ENCODE results near the gene DLGAP1. TPM values are rescaled to one million over a fixed set of nuclear protein-coding genes. Genes with fewer than 3 reads are reported as not detected.

The DLGAP1 gene
- total RNA-seq, 2 experiments from 2014 or later = 0.53 to 1.5 TPM

DNA sequence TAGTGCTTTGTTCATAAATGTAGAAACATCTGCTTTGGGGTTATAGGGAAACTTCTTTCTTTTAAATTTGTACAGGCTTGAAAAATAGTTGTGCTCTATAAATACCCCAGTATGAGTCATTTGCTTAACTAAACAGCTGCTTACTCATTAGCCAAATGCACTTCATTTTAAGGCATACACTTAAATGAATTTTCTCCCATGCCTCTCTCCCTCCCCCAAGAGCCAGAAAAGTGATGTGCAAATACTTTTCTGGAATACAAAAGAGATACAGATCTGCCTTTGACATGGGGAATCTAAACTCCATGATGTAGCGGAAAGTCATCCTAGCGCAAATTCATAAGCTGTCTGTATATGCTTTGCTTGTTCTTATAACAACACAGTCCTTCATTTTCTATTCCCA lies 469.4 kb downstream of the DLGAP1 start:
- H3K27me3 Mint-ChIP-seq = no peaks in the 10 kb centered on the region
- no peaks in the 10 kb centered on the region for H3K36me3 Mint-ChIP-seq (ENCODE audit: low read depth)
- ChIA-PET CTCF (interaction anchor here (1.1 to 3.5 kb wide), 2 partner anchors 10 to 83 kb away, joined by 3 to 15 read pairs; no protein-coding TSS in a partner anchor), POLR2A (no interaction called here)
- no peak for DNase-seq
- no peak overlapping the region for H3K27ac Mint-ChIP-seq
- H3K9me3 Mint-ChIP-seq = no peaks in the 10 kb centered on the region
- no peak overlapping the region for H3K4me3 Mint-ChIP-seq
- peaks cover 10% of the 10 kb centered on the region for H3K4me1 Mint-ChIP-seq

GRCh38 chr18:3985020-3985419 lies 470.1 kb downstream of the DLGAP1 start:
- POLR2A ChIA-PET = no interaction called here
- H3K4me3 Mint-ChIP-seq = no peak overlapping the region
- DNase-seq = no peak

DNA sequence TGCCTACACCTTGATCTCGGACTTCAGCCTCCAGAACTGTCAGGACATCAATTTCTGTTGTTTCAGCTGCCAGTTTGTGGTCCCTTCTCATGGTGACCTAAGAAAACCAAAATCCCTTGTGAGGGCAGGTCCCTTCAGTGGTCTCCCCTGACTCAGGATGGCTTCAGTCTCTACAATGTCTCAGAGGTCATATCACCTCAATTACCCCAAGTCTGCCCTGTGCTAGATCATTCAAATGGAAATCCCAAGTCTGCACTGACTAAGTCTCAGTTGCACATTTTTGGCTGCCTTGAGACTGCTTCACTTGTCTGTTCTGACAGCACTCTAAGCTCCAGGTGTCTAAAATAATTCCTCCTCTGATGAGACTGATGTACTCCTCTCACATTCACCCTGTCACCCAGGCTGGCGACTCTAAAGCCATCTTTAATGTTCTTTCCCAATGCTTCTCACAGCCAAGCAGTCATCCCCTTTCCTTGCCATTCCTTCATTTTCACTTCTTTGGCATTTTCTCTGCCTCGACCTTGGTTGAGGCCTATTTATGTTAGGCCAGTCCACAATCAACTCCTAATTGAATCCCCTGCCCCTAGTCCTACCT lies 470.8 kb downstream of the DLGAP1 start:
- Mint-ChIP-seq H3K36me3 (ENCODE audit: low read depth) (no peaks in the 10 kb centered on the region), H3K27me3 (no peaks in the 10 kb centered on the region), H3K9me3 (peaks cover 2% of the 10 kb centered on the region), H3K4me3 (no peak overlapping the region), H3K27ac (no peak overlapping the region), H3K4me1 (peaks cover 10% of the 10 kb centered on the region)
- no peak for DNase-seq
- ChIA-PET CTCF (interaction anchor here (1.1 to 3.5 kb wide), 2 partner anchors 11 to 14 kb away, joined by 3 to 15 read pairs; no protein-coding TSS in a partner anchor), POLR2A (no interaction called here)

More at GRCh38 chr18:3985020-3985419, 470.1 kb downstream of the DLGAP1 start:
- Mint-ChIP-seq H3K9me3 (no peaks in the 10 kb centered on the region), H3K27me3 (no peaks in the 10 kb centered on the region), H3K27ac (no peak overlapping the region), H3K4me1 (peaks cover 10% of the 10 kb centered on the region), H3K36me3 (ENCODE audit: low read depth) (no peaks in the 10 kb centered on the region)
- CTCF ChIA-PET = interaction anchor here (1.1 to 3.5 kb wide), 3 partner anchors 10 to 83 kb away, joined by 3 to 15 read pairs (median 3); no protein-coding TSS in a partner anchor

- no peak overlapping the region for H3K4me3 Mint-ChIP-seq
- ChIA-PET POLR2A (no interaction called here), CTCF (no interaction called here)
Measured at GRCh38 chr18:3983351-3983969, 471.6 kb downstream of the DLGAP1 start.

GRCh38 chr18:3982541-3982940 lies 472.6 kb downstream of the DLGAP1 start:
- no peak for DNase-seq
- no peaks in the 10 kb centered on the region for H3K27me3 Mint-ChIP-seq
- H3K27ac Mint-ChIP-seq = no peak overlapping the region
- H3K4me1 Mint-ChIP-seq = peaks cover 10% of the 10 kb centered on the region
- ChIA-PET CTCF (no interaction called here), POLR2A (no interaction called here)
- peaks cover 3% of the 10 kb centered on the region for H3K9me3 Mint-ChIP-seq
- H3K36me3 Mint-ChIP-seq (ENCODE audit: low read depth) = no peaks in the 10 kb centered on the region
- no peak overlapping the region for H3K4me3 Mint-ChIP-seq

More at GRCh38 chr18:3983351-3983969, 471.6 kb downstream of the DLGAP1 start:
- Mint-ChIP-seq H3K27ac (no peak overlapping the region), H3K36me3 (ENCODE audit: low read depth) (no peaks in the 10 kb centered on the region), H3K9me3 (peaks cover 3% of the 10 kb centered on the region), H3K4me1 (peaks cover 10% of the 10 kb centered on the region), H3K27me3 (no peaks in the 10 kb centered on the region)
- no peak for DNase-seq

DNA sequence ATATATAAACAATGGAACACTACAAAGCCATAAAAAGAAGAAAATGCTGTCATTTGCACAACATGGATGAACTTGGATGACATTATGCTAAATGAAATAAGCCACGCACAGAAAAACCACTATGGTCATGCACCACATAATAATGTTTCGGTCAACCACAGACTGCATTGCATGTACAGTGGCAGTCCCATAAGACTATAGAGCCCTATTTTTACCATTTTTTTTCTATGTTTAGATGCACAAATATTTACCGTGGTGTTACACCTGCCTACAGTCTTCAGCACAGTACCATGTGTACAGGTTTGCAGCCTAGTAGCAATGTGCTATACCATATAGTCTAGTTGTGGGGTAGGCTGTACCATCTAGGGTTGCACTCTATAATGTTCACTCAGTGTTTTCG lies 476.1 kb downstream of the DLGAP1 start:
- Mint-ChIP-seq H3K4me3 (no peak overlapping the region), H3K36me3 (ENCODE audit: low read depth) (no peaks in the 10 kb centered on the region), H3K27ac (no peak overlapping the region), H3K9me3 (peaks cover 3% of the 10 kb centered on the region), H3K4me1 (no peaks in the 10 kb centered on the region), H3K27me3 (no peaks in the 10 kb centered on the region)
- ChIA-PET POLR2A (no interaction called here), CTCF (no interaction called here)
- DNase-seq = no peak

DNA sequence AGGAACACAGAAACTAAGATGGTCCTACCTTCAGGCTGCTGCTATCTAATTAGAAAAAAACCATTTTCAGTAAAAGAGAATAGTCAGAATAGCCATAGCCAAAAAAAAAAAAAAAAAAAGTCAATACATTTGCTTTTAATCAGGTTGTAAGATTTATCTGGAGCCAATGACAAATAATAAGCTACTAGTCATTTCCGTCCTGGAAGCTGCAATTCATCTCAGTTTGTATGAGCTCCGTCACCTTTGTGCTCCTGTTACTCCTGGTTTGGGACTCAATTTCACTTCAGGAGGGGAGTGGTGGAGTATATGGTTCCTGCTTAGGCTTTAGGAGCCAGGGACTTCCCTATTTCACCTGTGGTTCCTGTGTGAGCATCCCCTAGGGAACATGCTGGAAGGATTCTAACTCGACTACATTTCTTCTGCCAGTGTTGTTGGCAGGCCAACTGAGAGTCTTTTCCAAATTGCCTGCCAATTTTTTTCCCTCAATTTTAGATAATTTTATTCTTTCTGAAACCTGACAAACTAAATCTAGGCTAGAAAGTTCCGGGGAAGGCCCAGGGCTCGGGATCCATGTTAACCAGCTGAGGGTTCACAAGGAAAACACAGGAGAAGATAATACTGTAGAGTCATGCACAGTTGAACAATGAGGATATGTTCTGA lies 481.8 kb downstream of the DLGAP1 start:
- DNase-seq = no peak
- POLR2A ChIA-PET = no interaction called here
- no peaks in the 10 kb centered on the region for H3K9me3 Mint-ChIP-seq
- CTCF ChIA-PET = no interaction called here
- H3K27ac Mint-ChIP-seq = no peak overlapping the region
- peaks cover 4% of the 10 kb centered on the region for H3K27me3 Mint-ChIP-seq
- no peaks in the 10 kb centered on the region for H3K4me1 Mint-ChIP-seq
- H3K36me3 Mint-ChIP-seq (ENCODE audit: low read depth) = no peaks in the 10 kb centered on the region
- no peak overlapping the region for H3K4me3 Mint-ChIP-seq

DNA sequence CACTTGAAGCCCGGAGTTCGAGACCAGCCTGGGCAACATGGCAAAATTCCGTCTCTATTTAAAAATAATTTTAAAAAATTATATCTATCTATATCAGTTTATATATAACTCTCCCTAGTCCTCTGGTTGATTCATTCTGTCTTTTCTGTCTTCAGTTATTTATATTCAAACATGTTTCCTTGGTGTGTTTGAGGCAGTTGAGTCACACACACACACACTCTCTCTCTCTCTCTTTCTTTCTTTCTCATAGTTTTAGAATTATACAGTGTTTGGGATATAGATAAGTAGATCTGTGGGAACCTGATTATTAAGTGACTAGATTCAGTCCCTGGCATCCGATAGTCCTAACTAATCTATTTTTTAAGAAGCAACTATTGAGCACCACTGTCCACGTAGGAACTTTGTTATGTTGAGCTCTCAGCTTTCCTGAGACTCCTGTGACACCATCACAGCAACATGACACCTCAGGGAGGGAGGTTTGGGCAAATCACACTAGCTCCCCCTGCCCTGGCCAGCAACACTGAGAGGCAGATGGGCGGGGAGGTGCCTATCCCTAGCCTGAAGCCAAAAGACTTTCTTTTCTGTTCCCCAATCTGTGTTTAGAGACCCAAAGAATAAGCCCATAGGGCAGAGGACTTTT lies 482.7 kb downstream of the DLGAP1 start:
- H3K4me1 Mint-ChIP-seq = no peaks in the 10 kb centered on the region
- H3K27ac Mint-ChIP-seq = peak overlapping the region; percentile 18
- no peak overlapping the region for H3K4me3 Mint-ChIP-seq
- H3K36me3 Mint-ChIP-seq (ENCODE audit: low read depth) = no peaks in the 10 kb centered on the region
- ChIA-PET CTCF (no interaction called here), POLR2A (no interaction called here)
- no peak for DNase-seq
- no peaks in the 10 kb centered on the region for H3K9me3 Mint-ChIP-seq
- H3K27me3 Mint-ChIP-seq = peaks cover 4% of the 10 kb centered on the region

DNA sequence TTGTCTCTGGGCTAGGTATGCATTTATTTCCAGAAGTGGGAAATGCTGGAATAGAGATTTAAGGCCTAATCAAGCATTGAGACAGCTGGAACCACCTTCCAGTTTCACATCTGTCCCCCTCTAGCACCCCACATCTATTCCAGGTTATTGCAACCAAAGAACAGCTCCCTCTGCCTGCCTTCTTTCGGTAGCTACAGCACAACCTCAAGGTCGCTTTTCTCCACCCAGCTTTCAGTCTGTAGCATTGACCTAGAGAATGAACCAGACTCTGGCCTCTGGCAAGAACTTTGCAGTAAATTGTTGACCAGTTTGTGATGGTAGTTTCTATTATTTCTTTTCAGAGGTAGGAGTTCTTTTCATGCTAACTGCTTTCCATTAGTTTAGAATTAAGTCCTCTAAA lies 484.2 kb downstream of the DLGAP1 start:
- Mint-ChIP-seq H3K4me3 (no peak overlapping the region), H3K27me3 (peaks cover 12% of the 10 kb centered on the region), H3K36me3 (ENCODE audit: low read depth) (no peaks in the 10 kb centered on the region), H3K9me3 (no peaks in the 10 kb centered on the region), H3K4me1 (no peaks in the 10 kb centered on the region), H3K27ac (no peak overlapping the region)
- POLR2A ChIA-PET = no interaction called here
- no peak for DNase-seq
- CTCF ChIA-PET = no interaction called here

DNA sequence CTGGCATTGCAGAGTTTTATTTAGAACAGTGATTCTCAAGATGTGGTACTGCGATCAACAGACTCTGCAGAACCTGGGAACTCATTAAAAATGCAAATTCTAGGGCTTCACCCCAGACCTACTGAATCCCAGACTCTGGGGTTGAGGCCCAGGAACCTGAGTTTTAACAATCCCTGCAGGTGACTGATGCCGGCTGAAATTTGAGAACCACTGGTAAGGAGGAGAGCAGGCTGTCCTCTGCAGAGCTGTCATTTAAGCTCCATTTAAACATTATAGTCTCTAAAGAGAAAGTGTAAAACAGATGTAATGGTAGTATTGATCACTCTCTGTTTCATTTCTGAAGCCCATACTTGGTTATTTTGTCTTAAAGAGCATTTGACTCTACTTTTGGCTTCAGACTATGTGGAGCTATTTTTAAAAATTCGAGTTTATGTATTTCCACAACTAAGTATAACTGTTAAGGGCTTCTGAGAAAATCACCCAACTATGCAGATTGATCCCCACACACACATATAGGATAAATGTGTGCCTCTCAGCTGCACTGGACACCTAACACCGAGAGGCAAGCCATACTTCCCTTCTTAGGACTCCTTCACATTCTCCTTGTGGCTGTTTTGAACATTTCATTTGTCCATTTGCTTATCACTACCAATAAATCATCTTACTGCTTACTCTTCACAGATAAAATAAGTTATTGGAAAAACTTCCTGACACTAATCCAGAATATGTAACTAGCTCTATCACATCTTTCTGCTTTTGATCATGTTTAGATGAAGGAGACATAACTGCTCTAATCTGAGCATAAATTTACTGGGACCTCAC lies 487.5 kb downstream of the DLGAP1 start:
- CTCF ChIA-PET = interaction anchor here (1.2 to 1.3 kb wide), 2 partner anchors 196 to 197 kb away, joined by 3 read pairs; no protein-coding TSS in a partner anchor
- no peaks in the 10 kb centered on the region for H3K9me3 Mint-ChIP-seq
- no peaks in the 10 kb centered on the region for H3K4me1 Mint-ChIP-seq
- H3K27me3 Mint-ChIP-seq = peaks cover 12% of the 10 kb centered on the region
- H3K27ac Mint-ChIP-seq = no peak overlapping the region
- no peak overlapping the region for H3K4me3 Mint-ChIP-seq
- H3K36me3 Mint-ChIP-seq (ENCODE audit: low read depth) = no peaks in the 10 kb centered on the region
- DNase-seq = no peak
- POLR2A ChIA-PET = no interaction called here

DNA sequence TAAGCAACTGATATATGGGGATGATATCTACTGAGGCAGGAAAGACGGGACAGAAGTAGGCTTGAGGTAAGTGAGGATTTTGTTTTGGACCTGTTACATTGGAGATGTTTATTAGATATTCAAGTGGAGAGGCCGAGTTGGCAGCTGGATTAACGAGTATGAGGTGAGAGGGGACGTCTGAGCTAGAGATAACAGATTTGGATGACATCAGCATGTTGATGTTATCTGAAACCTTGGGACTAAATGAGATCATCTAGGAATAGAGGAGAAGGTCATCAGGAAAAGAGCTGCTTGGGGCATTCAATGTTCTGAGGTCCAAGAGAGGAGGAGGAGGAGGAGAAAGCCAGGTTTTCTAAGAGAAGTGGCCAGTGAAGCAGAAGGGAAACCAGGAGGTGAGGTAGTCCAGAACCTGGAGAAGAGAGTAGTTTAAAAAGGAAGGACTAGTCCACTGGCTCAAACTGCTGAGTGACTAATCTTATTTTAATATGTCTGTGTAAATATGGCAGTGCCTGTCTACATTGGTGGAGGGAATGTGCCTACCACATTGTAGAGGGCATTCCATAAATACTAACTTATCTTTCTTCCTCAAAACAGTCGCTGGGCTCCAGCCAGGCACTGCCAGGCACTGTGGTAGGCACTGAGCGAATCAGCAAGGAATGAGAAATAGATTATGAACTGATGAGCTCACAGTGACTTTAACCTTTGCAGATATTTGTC lies 488.3 kb downstream of the DLGAP1 start:
- no peak overlapping the region for H3K27ac Mint-ChIP-seq
- H3K4me1 Mint-ChIP-seq = no peaks in the 10 kb centered on the region

GRCh38 chr18:3966246-3966641 lies 488.9 kb downstream of the DLGAP1 start:
- no peak overlapping the region for H3K27ac Mint-ChIP-seq
- H3K27me3 Mint-ChIP-seq = peaks cover 9% of the 10 kb centered on the region
- no peaks in the 10 kb centered on the region for H3K36me3 Mint-ChIP-seq (ENCODE audit: low read depth)
- ChIA-PET POLR2A (no interaction called here), CTCF (interaction anchor here (1.2 kb wide), 1 partner anchor 195 kb away, joined by 3 read pairs; no protein-coding TSS in a partner anchor)
- DNase-seq = no peak
- H3K4me3 Mint-ChIP-seq = no peak overlapping the region
- H3K9me3 Mint-ChIP-seq = no peaks in the 10 kb centered on the region
- H3K4me1 Mint-ChIP-seq = no peaks in the 10 kb centered on the region

More for the DNA sequence above, 488.3 kb downstream of the DLGAP1 start:
- ChIA-PET CTCF (interaction anchor here (1.2 kb wide), 1 partner anchor 196 kb away, joined by 3 read pairs; no protein-coding TSS in a partner anchor), POLR2A (no interaction called here)
- H3K9me3 Mint-ChIP-seq = no peaks in the 10 kb centered on the region
- no peaks in the 10 kb centered on the region for H3K36me3 Mint-ChIP-seq (ENCODE audit: low read depth)
- no peak overlapping the region for H3K4me3 Mint-ChIP-seq
- no peak for DNase-seq
- H3K27me3 Mint-ChIP-seq = peaks cover 9% of the 10 kb centered on the region

Data from activated CD4-positive, alpha-beta memory T cell treated with anti-CD3 and anti-CD28 coated beads, Interleukin-2, amount 10 ng/mL, durations not matched to agents 7 days and 5 days (primary cell).